Transverse colon (tissue), 4 donors: ENCODE measurements around the gene SH3BP5. TPM values are rescaled to one million over a fixed set of nuclear protein-coding genes. Genes with fewer than 3 reads are reported as not detected.

Experiments
- DNase-seq: peaks from one replicate; pipeline ENCODE4 v3.0.0-alpha.2; 2019
- H3K27ac ChIP-seq, 4 donors: fragments of 200-600 bp; sonication (generic); 2 replicates each; pipeline ENCODE4 v1.5.1; 2016 to 2018; ENCODE audit warnings: inconsistent platforms in 4 of 4
- H3K27me3 ChIP-seq: fragments of 200-600 bp; sonication (generic); 2 replicates; pipeline ENCODE4 v1.5.1; 2017; ENCODE audit warnings: inconsistent platforms
- H3K36me3 ChIP-seq, 4 donors: fragments of 200-600 bp; sonication (generic); 2 replicates each; pipeline ENCODE4 v1.5.1; 2017 to 2019; ENCODE audit warnings: inconsistent platforms in 4 of 4
- H3K4me1 ChIP-seq, 4 donors: fragments of 200-600 bp; sonication (generic); 2 replicates each; pipeline ENCODE4 v1.5.1; 2017 to 2020; ENCODE audit warnings: inconsistent platforms in 4 of 4
- H3K4me3 ChIP-seq, 4 donors: fragments of 200-600 bp; sonication (generic); 1 replicate in 1 of 4; 2 replicates in 3 of 4; pipeline versions ENCODE4 v1.5.1 to v1.6.1; 2017 to 2019; ENCODE audit warnings: inconsistent platforms in 4 of 4
- H3K9me3 ChIP-seq, 2 donors: fragments of 200-600 bp; sonication (generic); 2 replicates each; pipeline ENCODE4 v1.5.1; 2017 to 2019; ENCODE audit warnings: inconsistent platforms in 2 of 2
- CTCF ChIP-seq, 5 experiments: fragments of 200-600 bp in 3 of 5; fragments of 450-650 bp in 2 of 5; sonication (generic) in 3 of 5; IDR thresholded peaks; 1 replicate in 2 of 5; 2 replicates in 3 of 5; pipeline ENCODE4 v1.5.1; 2016 to 2017; ENCODE audit warnings: antibody characterized with exemption in 5 of 5, inconsistent platforms in 3 of 5, mild to moderate bottlenecking in 2 of 5, moderate library complexity in 1 of 5
- EP300 ChIP-seq: sonication (generic); formaldehyde crosslinking; IDR thresholded peaks from one replicate; pipeline ENCODE4 v1.6.1; 2017; ENCODE audit warnings: antibody characterized with exemption, low read depth
- POLR2A ChIP-seq: fragments of 450-650 bp; IDR thresholded peaks from one replicate; pipeline ENCODE4 v1.6.1; 2016; ENCODE audit warnings: antibody characterized with exemption, mild to moderate bottlenecking, moderate library complexity
- POLR2AphosphoS5 ChIP-seq, 3 donors: sonication (generic); formaldehyde crosslinking; IDR thresholded peaks; one replicate each; pipeline ENCODE4 v1.6.1; 2016; ENCODE audit warnings: antibody characterized with exemption in 3 of 3
- WGBS, 2 donors: methylation state at CpG; one replicate each; pipeline ENCODE4 v1.1.5; 2018; ENCODE audit warnings: low coverage in 1 of 2; 5-methylcytosine and 5-hydroxymethylcytosine counted together
- in situ Hi-C, 4 donors: fragments of 200-750 bp; cut with MboI; loops; one replicate each; pipeline versions ENCODE4 v1.15.0 to v1.15.1; 2017; ENCODE audit warnings: low sequenced_read_pairs in 3 of 4, low pct_ligation_motif_present in 1 of 4, low pct_unique_long_range_greater_than_20kb in 1 of 4
- intact Hi-C: fragments of 100-400 bp; cut with DNase I; formaldehyde crosslinking; loops from one replicate; pipeline ENCODE4 v1.15.1; 2023; ENCODE audit warnings: low total_unique reads
- total RNA-seq, 4 donors: library from RNA; depleted of rRNA; stranded (reverse); fragments of >200 nt; gene quantifications; one replicate each; pipeline ENCODE4 v1.1.0, GENCODE V29; 2016

SH3BP5 gene
- total RNA-seq, 4 donors from 2014 or later, result 7.5 to 32.4 (median 15.8) TPM

DNA sequence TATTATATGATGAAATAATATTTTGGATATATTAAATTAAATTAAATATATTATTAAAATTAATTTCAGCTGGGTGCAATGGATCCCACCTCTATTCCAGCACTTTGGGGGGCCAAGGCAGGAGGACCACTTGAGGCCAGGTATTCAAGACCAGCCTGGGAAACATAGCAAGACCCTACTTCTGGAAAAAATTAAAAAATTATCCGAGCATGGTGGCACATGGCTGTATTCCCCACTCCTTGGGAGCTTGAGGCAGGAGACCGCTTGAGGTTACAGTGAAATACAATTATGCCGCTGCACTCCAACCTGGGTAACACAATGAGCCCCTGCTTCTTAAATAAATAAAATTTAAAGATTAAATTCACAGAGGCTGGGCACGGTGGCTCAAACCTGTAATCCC is 61.4 kb downstream of the SH3BP5 start:
- H3K27me3 ChIP-seq, result no peaks in the 10 kb centered on the region
- in situ Hi-C loops, result loop anchor here in 1 of 4 donors (25.0 kb wide), 1 partner anchor 291 kb away; no protein-coding TSS in a partner anchor
- no peak for DNase-seq
- no peaks in the 10 kb centered on the region for H3K9me3 ChIP-seq
- no peak for TF ChIP-seq POLR2A
- no peak for TF ChIP-seq POLR2AphosphoS5 (IDR thresholded peaks at IDR 0.05)
- no peak for TF ChIP-seq CTCF (IDR thresholded peaks at IDR 0.05)
- TF ChIP-seq EP300, result no peak
- no peaks in the 10 kb centered on the region for H3K36me3 ChIP-seq
- intact Hi-C loops, result no loop called here
- peaks cover 0 to 20% (median 7%) of the 10 kb centered on the region in 4 donors for H3K4me1 ChIP-seq
- H3K27ac ChIP-seq, result peak overlapping the region in 2 of 4 donors; percentile 23 to 48
- no peak overlapping the region for H3K4me3 ChIP-seq
- 87 to 92% methylated on average over 3 to 4 of the region's 4 CpGs for WGBS, 2 donors

DNA sequence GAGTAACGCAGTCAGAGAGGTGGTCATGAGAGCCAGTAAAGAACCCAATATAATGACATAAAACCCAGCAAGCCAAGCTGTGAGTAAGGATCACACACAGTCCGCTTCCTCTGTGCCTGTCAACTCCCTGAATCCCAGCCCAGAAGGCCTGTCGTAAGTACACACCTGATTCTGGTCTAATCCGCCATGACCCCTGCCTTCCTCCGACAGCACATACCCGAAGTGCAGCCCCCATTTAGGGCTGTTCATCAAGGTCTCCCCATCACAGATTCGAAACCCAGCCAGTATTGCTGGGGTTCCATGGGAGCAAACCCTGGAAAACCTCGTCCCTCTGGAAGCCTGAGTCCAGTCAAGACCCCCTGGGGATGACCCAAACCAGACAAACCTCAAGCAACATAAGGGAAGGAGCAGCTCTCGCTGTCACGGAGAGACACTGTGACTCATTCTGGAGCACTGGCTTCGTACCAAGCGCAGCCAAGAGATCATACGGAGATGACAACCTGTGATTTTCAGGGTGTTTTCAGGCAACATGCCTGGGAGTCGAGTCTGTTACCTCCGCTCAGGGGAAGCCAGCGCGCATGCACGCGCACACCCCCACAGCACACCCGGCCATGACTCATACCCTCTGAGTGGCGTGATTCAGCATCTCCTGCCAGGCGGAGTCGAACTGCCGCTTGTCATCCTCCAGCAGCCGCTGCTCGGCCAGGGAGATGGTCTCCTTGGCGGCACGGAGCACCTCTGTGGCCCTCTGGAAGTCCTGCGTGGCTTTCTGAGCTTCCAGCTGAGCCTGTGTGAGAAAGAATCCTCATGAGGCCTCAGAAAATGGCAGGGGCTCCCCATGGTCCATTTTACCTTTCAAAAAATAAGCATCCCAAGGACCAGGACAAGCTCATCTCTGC is 63.0 kb downstream of the SH3BP5 start:
- Histone ChIP-seq H3K27me3 (no peaks in the 10 kb centered on the region), H3K27ac (peak overlapping the region; percentile 8 to 73 (median 50)), H3K4me3 (no peak overlapping the region), H3K36me3 (no peaks in the 10 kb centered on the region), H3K9me3 (no peaks in the 10 kb centered on the region), H3K4me1 (peaks cover 0 to 28% (median 9%) of the 10 kb centered on the region in 4 donors)
- in situ Hi-C loops (loop anchor here (5.0 to 25.0 kb wide), 5 partner anchors 63 to 295 kb away; partner anchors contain the start of gene SH3BP5 (in 1 of the 4)), intact Hi-C loops (loop anchor here (5.0 kb wide), 1 partner anchor 108 kb away; no protein-coding TSS in a partner anchor)
- TF ChIP-seq POLR2AphosphoS5 (IDR thresholded peaks at IDR 0.05), result peak in 1 of 3 donors; percentile 35
- no peak for TF ChIP-seq CTCF (IDR thresholded peaks at IDR 0.05)
- WGBS, 2 donors, result 71 to 80% methylated on average over 1 to 25 of the region's 29 CpGs
- peak; percentile 82 for DNase-seq

DNA sequence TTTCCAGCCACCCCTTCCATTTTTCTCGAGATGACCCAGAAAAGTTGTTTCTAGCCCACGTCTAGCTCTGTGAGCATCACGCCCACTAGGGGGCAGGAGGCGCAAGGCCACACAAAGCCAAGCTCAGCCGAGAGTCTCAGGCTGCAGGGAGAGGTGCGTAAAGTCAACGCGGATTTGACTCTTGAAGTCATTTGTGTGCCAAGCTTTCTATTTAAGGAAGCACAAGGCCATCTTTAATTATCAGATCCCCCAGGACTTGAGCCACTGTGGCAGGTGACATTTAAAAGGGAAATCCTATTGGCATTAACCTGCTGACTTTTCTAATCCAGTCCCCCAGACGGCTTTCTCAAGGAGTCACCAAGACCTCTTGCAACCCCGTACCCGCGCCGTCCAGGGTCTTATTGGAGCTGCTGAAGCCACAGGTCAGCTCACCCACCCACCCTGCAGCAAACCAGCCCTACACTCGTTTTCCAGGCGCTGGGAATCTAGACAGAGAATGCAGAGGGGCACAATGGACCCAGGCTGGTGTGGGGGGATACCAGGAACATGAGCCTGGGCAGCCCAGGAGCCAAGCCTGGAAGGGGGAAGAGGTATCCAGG is 64.3 kb downstream of the SH3BP5 start:
- no peaks in the 10 kb centered on the region for H3K36me3 ChIP-seq
- 34% methylated on average over 15 of the region's 15 CpGs; no CpG with 5 or more reads in 1 of the 2 donors for WGBS, 2 donors
- intact Hi-C loops, result loop anchor here (5.0 kb wide), 1 partner anchor 109 kb away; no protein-coding TSS in a partner anchor
- H3K27me3 ChIP-seq, result no peaks in the 10 kb centered on the region
- H3K27ac ChIP-seq, result peak overlapping the region in 2 of 4 donors; percentile 21 to 51
- TF ChIP-seq POLR2AphosphoS5 (IDR thresholded peaks at IDR 0.05) (no peak), CTCF (IDR thresholded peaks at IDR 0.05) (peak; percentile 91 to 97 (median 95))
- H3K4me1 ChIP-seq, result peaks cover 0 to 40% (median 15%) of the 10 kb centered on the region in 4 donors
- H3K9me3 ChIP-seq, result no peaks in the 10 kb centered on the region
- peak; percentile 88 for DNase-seq
- in situ Hi-C loops, result loop anchor here (5.0 to 25.0 kb wide), 5 partner anchors 64 to 297 kb away; partner anchors contain the start of gene SH3BP5 (in 1 of the 4)
- H3K4me3 ChIP-seq, result no peak overlapping the region

GRCh38 chr3:15267502-15267901 is 64.9 kb downstream of the SH3BP5 start:
- Histone ChIP-seq H3K36me3 (no peaks in the 10 kb centered on the region), H3K4me3 (no peak overlapping the region), H3K27ac (no peak overlapping the region), H3K9me3 (no peaks in the 10 kb centered on the region), H3K27me3 (no peaks in the 10 kb centered on the region), H3K4me1 (peaks cover 0 to 41% (median 16%) of the 10 kb centered on the region in 4 donors)
- in situ Hi-C loops (loop anchor here (5.0 to 25.0 kb wide), 5 partner anchors 65 to 297 kb away; partner anchors contain the start of gene SH3BP5 (in 1 of the 4)), intact Hi-C loops (loop anchor here (5.0 kb wide), 1 partner anchor 110 kb away; no protein-coding TSS in a partner anchor)
- DNase-seq, result no peak
- WGBS, 2 donors, result 89% methylated on average over 3 of the region's 3 CpGs; no CpG with 5 or more reads in 1 of the 2 donors
- TF ChIP-seq CTCF (IDR thresholded peaks at IDR 0.05) (no peak), POLR2A (no peak), EP300 (no peak), POLR2AphosphoS5 (IDR thresholded peaks at IDR 0.05) (no peak)
